IMR-90 (cell line): ENCODE data around the gene WNT9B. TPM values are rescaled to one million over a fixed set of nuclear protein-coding genes. Genes with fewer than 3 reads are reported as not detected.

Experiments used
- ATAC-seq: fragments of 200-7000 bp; cut with Tn5 transposase; 2 replicates; pipeline ENCODE4 v1.9.1; 2020; ENCODE audit warnings: low read depth, mild to moderate bottlenecking, moderate library complexity
- BruUV-seq: library from RNA; stranded (reverse); fragments of 400-500 nt; replicated peaks from 2 replicates; lab custom pipeline; 2021; lab: Mats Ljungman, UMichigan
- CTCF ChIA-PET: fragments of 300-600 bp; formaldehyde crosslinking; extraction: SDS; loops from one replicate; lab custom pipeline; 2021; ENCODE audit warnings: antibody characterized with exemption; lab: Yijun Ruan, JAX
- POLR2A ChIA-PET: fragments of 300-600 bp; sonication (Branson Sonifier 250); formaldehyde crosslinking; loops from one replicate; lab custom pipeline; 2022; ENCODE audit warnings: antibody characterized with exemption; ENCODE audit not compliant: unreplicated experiment; lab: Charles Lee
- DNase-seq: peaks from one replicate; pipeline ENCODE4 v3.0.0; 2013
- H2AFZ ChIP-seq: replicated peaks from 2 replicates; pipeline ENCODE3; 2013; ENCODE audit warnings: low read length, mild to moderate bottlenecking; ENCODE audit not compliant: poor library complexity
- H2AK5ac ChIP-seq: 2 replicates; pipeline ENCODE4 v1.6.1; 2013; ENCODE audit warnings: low read depth, low read length, inconsistent platforms
- H2AK9ac ChIP-seq: replicated peaks from 2 replicates; pipeline ENCODE3; 2013; ENCODE audit warnings: mild to moderate bottlenecking, low read depth, low read length, moderate library complexity; ENCODE audit not compliant: poor library complexity
- H2BK120ac ChIP-seq: 2 replicates; pipeline ENCODE4 v1.6.1; 2013; ENCODE audit warnings: low read depth, low read length, inconsistent platforms
- H2BK15ac ChIP-seq: 3 replicates; pipeline ENCODE4 v1.6.1; 2013; ENCODE audit warnings: low read depth, low read length, inconsistent platforms
- H2BK20ac ChIP-seq: 2 replicates; pipeline ENCODE4 v1.6.1; 2013; ENCODE audit warnings: low read depth, mild to moderate bottlenecking, inconsistent platforms, low read length, moderate library complexity
- H2BK5ac ChIP-seq: 2 replicates; pipeline ENCODE4 v1.6.1; 2013; ENCODE audit warnings: mild to moderate bottlenecking, low read depth, low read length, inconsistent platforms; ENCODE audit not compliant: poor library complexity, severe bottlenecking
- H3K14ac ChIP-seq: replicated peaks from 2 replicates; pipeline ENCODE4 v1.6.1; 2013; ENCODE audit warnings: low read depth, low read length, inconsistent platforms
- H3K18ac ChIP-seq: 2 replicates; pipeline ENCODE4 v1.6.1; 2013; ENCODE audit warnings: low read depth, low read length, control low read depth
- H3K23ac ChIP-seq: 2 replicates; pipeline ENCODE4 v1.6.1; 2013; ENCODE audit warnings: low read depth, low read length, inconsistent platforms
- H3K27ac ChIP-seq: 2 replicates; pipeline ENCODE4 v1.5.1; 2013; ENCODE audit warnings: mild to moderate bottlenecking, control low read depth, low read length; ENCODE audit not compliant: insufficient read depth
- H3K27me3 ChIP-seq: 2 replicates; pipeline ENCODE4 v1.6.1; 2013; ENCODE audit warnings: low read length; ENCODE audit not compliant: control insufficient read depth, insufficient read depth
- H3K36me3 ChIP-seq: 2 replicates; pipeline ENCODE4 v1.6.1; 2013; ENCODE audit warnings: low read length, mixed read lengths; ENCODE audit not compliant: control insufficient read depth, insufficient read depth
- H3K4ac ChIP-seq: 2 replicates; pipeline ENCODE4 v1.6.1; 2013; ENCODE audit warnings: low read depth, low read length, inconsistent platforms
- H3K4me1 ChIP-seq: 2 replicates; pipeline ENCODE4 v1.6.1; 2013; ENCODE audit warnings: low read length, mixed read lengths; ENCODE audit not compliant: control insufficient read depth, insufficient read depth
- H3K4me2 ChIP-seq: 2 replicates; pipeline ENCODE4 v1.6.1; 2013; ENCODE audit warnings: low read depth, mild to moderate bottlenecking, control low read depth, low read length, moderate library complexity
- H3K4me3 ChIP-seq: 2 replicates; pipeline ENCODE4 v1.5.1; 2013; ENCODE audit warnings: low read depth, mild to moderate bottlenecking, control low read depth, low read length, moderate library complexity; ENCODE audit not compliant: insufficient read depth
- H3K56ac ChIP-seq: 2 replicates; pipeline ENCODE4 v1.6.1; 2013; ENCODE audit warnings: low read length, inconsistent platforms; ENCODE audit not compliant: insufficient read depth; ENCODE audit errors: extremely low read depth
- H3K79me1 ChIP-seq, 2 experiments: 2 replicates each; pipeline ENCODE4 v1.6.1; 2013; ENCODE audit warnings: low read length in 2 of 2, inconsistent platforms in 1 of 2, low read depth in 1 of 2
- H3K9ac ChIP-seq: 2 replicates; pipeline ENCODE4 v1.6.1; 2013; ENCODE audit warnings: low read depth, low read length, control low read depth
- H3K9me1 ChIP-seq: 2 replicates; pipeline ENCODE4 v1.6.1; 2013; ENCODE audit warnings: low read length, inconsistent platforms; ENCODE audit not compliant: insufficient read depth
- H3K9me3 ChIP-seq: 2 replicates; pipeline ENCODE4 v1.6.1; 2013; ENCODE audit warnings: low read length; ENCODE audit not compliant: control insufficient read depth, insufficient read depth
- H4K20me1 ChIP-seq: 2 replicates; pipeline ENCODE4 v1.6.1; 2013; ENCODE audit warnings: low read length, inconsistent platforms; ENCODE audit not compliant: insufficient read depth
- H4K5ac ChIP-seq: 2 replicates; pipeline ENCODE4 v1.6.1; 2013; ENCODE audit warnings: mild to moderate bottlenecking, low read depth, low read length, control low read depth
- H4K8ac ChIP-seq, 2 experiments: 2 replicates each; pipeline ENCODE4 v1.6.1; 2013; ENCODE audit warnings: low read depth in 2 of 2, low read length in 2 of 2, control low read depth in 1 of 2, inconsistent platforms in 1 of 2
- H4K91ac ChIP-seq: 2 replicates; pipeline ENCODE4 v1.6.1; 2013; ENCODE audit warnings: low read depth, low read length, inconsistent platforms; ENCODE audit not compliant: insufficient read depth
- CHD1 ChIP-seq: IDR thresholded peaks from 2 replicates; pipeline ENCODE4 v1.6.1; 2012; ENCODE audit warnings: low read depth, low read length, improper control_type of control experiment
- FOS ChIP-seq: fragments of 150-350 bp; IDR thresholded peaks from 2 replicates; pipeline ENCODE4 v1.6.1; 2016; ENCODE audit warnings: low read depth, low read length
- MAFK ChIP-seq: IDR thresholded peaks from 2 replicates; pipeline ENCODE4 v1.6.1; 2012; ENCODE audit warnings: low read depth, low read length, improper control_type of control experiment
- MXI1 ChIP-seq: IDR thresholded peaks from 2 replicates; pipeline ENCODE4 v1.6.1; 2012; ENCODE audit warnings: low read depth, mild to moderate bottlenecking, low read length, moderate library complexity, borderline replicate concordance
- POLR2A ChIP-seq: IDR thresholded peaks from 2 replicates; pipeline ENCODE4 v1.6.1; 2012; ENCODE audit warnings: mild to moderate bottlenecking, low read depth, low read length
- RAD21 ChIP-seq: IDR thresholded peaks from 2 replicates; pipeline ENCODE4 v1.6.1; 2012; ENCODE audit warnings: low read length, improper control_type of control experiment
- WGBS, 2 experiments: methylation state at CpG; one replicate each; pipeline versions ENCODE4 v1.1.5 to v1.1.7; 2013; ENCODE audit warnings: missing lambda C conversion rate in 2 of 2; ENCODE audit not compliant: insufficient read length in 1 of 2; ENCODE audit errors: extremely low coverage in 2 of 2; 5-methylcytosine and 5-hydroxymethylcytosine counted together
- dilution Hi-C: fragments of 300-500 bp; cut with HindIII; formaldehyde crosslinking; loops from one replicate; pipeline ENCODE4 v1.14.3; 2018; ENCODE audit warnings: low sequenced_read_pairs; ENCODE audit not compliant: unreplicated experiment
- in situ Hi-C: fragments of 300-500 bp; cut with MboI; formaldehyde crosslinking; loops from 3 replicates; pipeline ENCODE4 v1.14.3; 2019; ENCODE audit warnings: low sequenced_read_pairs, inconsistent platforms, mixed read lengths
- intact Hi-C: fragments of 100-400 bp; cut with micrococcal nuclease; formaldehyde crosslinking; loops from 2 replicates; pipeline ENCODE4 v1.10.0; 2022
- polyA plus RNA-seq, 3 experiments: library from polyadenylated mRNA; depleted of rRNA; stranded (reverse); fragments of >200 nt; gene quantifications; 2 replicates each; pipeline ENCODE4 v1.2.3, GENCODE V29; 2012; ENCODE audit warnings: low replicate concordance in 1 of 3
- total RNA-seq: library from RNA; depleted of rRNA; stranded (reverse); fragments of >200 nt; gene quantifications from 2 replicates; pipeline ENCODE4 v1.2.3, GENCODE V29; 2012
- TF ChIP-seq, protein P1 (sequence below): conservative IDR thresholded peaks from 2 replicates; pipeline ENCODE4 v1.5.1; 2012; ENCODE audit warnings: mild to moderate bottlenecking, low read depth, low read length, improper control_type of control experiment

WNT9B gene
- total and polyA plus RNA-seq, 2 of the 4 experiments (the other 2 are of a cell fraction): not detected

DNA sequence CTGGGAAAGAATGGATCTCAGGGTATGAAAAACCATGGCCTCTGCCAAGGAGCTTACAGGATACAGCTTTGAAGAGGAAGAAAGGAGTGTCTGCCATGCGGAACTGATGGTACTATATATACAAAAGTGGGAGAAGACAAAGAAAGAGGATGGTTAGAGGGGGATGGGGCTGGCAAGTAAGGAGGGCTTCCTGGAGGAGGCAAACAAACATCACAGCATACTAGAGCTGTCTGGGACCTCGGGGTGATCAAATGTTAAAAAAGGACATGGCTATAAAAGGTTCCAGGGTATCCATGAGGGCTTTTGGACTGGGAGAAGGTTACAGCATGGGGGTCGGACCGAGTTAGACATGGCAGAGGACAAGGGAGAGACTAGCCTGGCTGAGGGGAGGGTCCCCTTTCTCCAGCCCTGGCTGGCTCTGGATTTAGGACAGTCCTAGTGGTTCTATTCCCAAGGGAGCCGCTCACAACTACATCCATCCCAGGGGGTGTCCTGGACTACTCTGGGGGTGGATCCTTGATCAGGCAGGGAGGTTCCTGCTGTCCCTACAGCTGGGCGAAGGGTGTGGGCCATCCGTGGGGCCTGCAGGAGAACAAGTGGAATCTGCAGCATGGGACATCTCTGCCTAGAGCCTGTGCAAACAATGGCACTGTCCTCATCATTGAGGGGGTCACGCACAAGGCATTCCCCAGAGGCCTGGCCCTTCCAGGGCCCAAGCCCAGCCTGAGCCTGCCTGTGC lies 12.2 kb downstream of the WNT9B start:
- H3K9me1 ChIP-seq: no peaks in the 10 kb centered on the region; the same call in 1 of the 2 replicates
- H2AK9ac ChIP-seq: no peak overlapping the region
- ChIA-PET POLR2A (no interaction called here), CTCF (no interaction called here)
- no peak overlapping the region for H2BK15ac ChIP-seq
- no peak overlapping the region for H2BK120ac ChIP-seq
- DNase-seq (no peak), ATAC-seq (no peak)
- H3K18ac ChIP-seq: no peak overlapping the region
- no peak overlapping the region for H3K14ac ChIP-seq
- H4K8ac ChIP-seq: no peak overlapping the region
- TF ChIP-seq MAFK (no peak), FOS (no peak), POLR2A (no peak), MXI1 (no peak), CHD1 (no peak), RAD21 (no peak)
- TF ChIP-seq, protein P1, sequence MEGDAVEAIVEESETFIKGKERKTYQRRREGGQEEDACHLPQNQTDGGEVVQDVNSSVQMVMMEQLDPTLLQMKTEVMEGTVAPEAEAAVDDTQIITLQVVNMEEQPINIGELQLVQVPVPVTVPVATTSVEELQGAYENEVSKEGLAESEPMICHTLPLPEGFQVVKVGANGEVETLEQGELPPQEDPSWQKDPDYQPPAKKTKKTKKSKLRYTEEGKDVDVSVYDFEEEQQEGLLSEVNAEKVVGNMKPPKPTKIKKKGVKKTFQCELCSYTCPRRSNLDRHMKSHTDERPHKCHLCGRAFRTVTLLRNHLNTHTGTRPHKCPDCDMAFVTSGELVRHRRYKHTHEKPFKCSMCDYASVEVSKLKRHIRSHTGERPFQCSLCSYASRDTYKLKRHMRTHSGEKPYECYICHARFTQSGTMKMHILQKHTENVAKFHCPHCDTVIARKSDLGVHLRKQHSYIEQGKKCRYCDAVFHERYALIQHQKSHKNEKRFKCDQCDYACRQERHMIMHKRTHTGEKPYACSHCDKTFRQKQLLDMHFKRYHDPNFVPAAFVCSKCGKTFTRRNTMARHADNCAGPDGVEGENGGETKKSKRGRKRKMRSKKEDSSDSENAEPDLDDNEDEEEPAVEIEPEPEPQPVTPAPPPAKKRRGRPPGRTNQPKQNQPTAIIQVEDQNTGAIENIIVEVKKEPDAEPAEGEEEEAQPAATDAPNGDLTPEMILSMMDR: no peak
- H2BK20ac ChIP-seq: no peak overlapping the region
- WGBS, 2 experiments: 71% methylated on average over 3 of the region's 8 CpGs; no CpG with 5 or more reads in 1 of the 2 experiments
- H3K4ac ChIP-seq: no peak overlapping the region
- H2AK5ac ChIP-seq: no peak overlapping the region
- no peak overlapping the region for H3K27ac ChIP-seq
- no TSS peak for BruUV-seq
- intact Hi-C loops: no loop called here
- no peak overlapping the region for H3K23ac ChIP-seq
- dilution Hi-C loops: no loop called here
- H4K91ac ChIP-seq: no peak overlapping the region
- no peak overlapping the region for H3K4me2 ChIP-seq
- no peaks in the 10 kb centered on the region for H3K79me1 ChIP-seq
- no peak overlapping the region for H4K5ac ChIP-seq
- in situ Hi-C loops: loop anchor here (25.0 kb wide), 1 partner anchor 149 kb away; no protein-coding TSS in a partner anchor
- no peak overlapping the region for H3K56ac ChIP-seq
- H2BK5ac ChIP-seq: no peak overlapping the region
- peaks cover 4% of the 10 kb centered on the region; the same call in 1 of the 2 replicates for H3K4me1 ChIP-seq
- no peak overlapping the region for H3K4me3 ChIP-seq
- no peaks in the 10 kb centered on the region for H3K36me3 ChIP-seq
- H3K9ac ChIP-seq: no peak overlapping the region
- H3K27me3 ChIP-seq: peaks cover 46% of the 10 kb centered on the region
- H4K20me1 ChIP-seq: no peaks in the 10 kb centered on the region
- no peak overlapping the region for H2AFZ ChIP-seq
- no peaks in the 10 kb centered on the region; the same call in 1 of the 2 replicates for H3K9me3 ChIP-seq
